GM18519 (cell line): ENCODE results near the gene CSK.

ENCODE experiments used
- ATAC-seq: cut with Tn5 transposase; IDR thresholded peaks from one replicate; pipeline ENCODE4 v1.9.1; 2021; ENCODE audit warnings: mild to moderate bottlenecking, moderate library complexity; ENCODE audit not compliant: unreplicated experiment, low FRiP score

The CSK gene

GRCh38 chr15:74821091-74821789 is 39.4 kb downstream of the CSK start:
- peak; percentile 50 for ATAC-seq

DNA sequence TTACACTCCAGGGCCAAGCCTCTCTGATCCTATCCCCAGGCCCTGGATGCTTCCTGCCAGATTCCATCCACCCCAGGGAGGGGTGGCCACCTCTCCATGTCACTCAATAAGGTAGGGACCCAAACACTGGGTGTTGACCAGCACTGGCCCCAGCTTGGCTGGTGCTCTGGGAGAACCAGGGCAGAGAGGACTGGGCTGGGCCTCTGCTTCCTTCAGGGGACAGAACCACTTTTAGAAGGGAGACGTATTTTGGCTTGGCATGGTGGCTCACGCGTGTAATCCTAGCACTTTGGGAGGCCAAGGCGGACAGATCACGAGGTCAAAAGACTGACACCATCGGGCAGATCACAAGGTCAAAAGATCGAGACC is 39.9 kb downstream of the CSK start:
- no peak for ATAC-seq

DNA sequence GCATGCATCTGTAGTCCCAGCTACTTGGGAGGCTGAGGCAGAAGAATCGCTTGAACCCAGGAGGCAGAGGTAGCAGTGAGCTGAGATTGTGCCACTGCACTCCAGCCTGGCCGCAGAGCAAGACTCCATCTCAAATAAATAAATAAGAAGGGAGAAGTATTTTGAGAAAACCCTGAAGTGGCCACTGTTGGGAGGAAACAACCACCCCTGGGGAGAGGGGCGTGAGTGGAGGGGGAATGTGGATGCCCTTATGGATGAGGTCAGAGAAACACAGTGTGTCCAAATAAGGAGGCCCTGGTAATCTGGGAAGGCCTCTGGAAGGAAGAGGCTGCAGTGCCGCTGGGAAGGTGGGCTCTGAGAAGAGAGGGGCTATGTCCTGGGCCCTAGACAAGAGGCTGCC is 40.4 kb downstream of the CSK start:
- no peak for ATAC-seq

DNA sequence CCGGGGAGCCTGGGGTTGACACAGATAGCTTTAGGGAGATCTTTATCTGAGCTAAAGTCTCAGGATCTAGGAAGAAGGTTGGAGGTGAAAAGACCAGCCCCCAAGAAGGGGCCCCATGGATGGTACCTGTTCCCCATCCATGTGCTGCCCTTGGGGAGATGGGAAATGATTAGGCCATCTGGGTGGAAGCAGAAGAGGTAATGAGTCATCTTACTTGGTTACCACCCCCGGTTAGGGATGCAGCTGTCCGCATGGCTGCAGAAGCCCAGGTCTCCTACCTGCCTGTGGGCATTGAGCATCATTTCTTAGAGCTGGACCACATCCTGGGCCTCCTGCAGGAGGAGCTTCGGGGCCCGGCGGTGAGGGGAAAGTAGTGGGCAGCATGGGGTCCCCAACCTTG is 41.4 kb downstream of the CSK start:
- ATAC-seq = no peak

- ATAC-seq = no peak
These were observed 43.1 kb downstream of the CSK start for GRCh38 chr15:74824976-74825375.

GRCh38 chr15:74825866-74826265 is 44.0 kb downstream of the CSK start:
- no peak for ATAC-seq

DNA sequence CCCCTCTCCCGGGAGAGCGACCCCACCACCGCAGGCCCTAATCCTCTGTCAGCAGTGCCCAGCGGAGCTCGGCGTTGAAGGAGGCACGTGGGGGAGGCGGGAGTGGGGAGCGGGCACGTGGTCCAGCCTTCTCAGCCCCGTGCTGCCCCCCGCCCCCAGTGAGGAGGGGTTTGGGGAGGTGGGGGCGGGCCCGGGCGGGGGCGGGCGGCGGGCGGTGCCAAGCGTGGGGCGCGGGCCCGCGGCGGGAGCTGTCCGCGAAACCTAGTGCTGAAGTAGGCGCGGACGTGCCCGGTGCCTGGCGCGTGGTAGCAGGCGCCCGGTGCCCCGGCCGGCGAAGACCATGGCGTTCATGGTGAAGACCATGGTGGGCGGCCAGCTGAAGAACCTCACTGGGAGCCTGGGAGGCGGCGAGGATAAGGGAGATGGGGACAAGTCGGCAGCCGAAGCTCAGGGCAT is 44.5 kb downstream of the CSK start, which contains the start of gene CPLX3:
CPLX3 (plus strand) TSS at position 264 of the 456 bp plus-strand sequence; CDS start at position 341, 77 bp downstream.
- ATAC-seq = no peak

DNA sequence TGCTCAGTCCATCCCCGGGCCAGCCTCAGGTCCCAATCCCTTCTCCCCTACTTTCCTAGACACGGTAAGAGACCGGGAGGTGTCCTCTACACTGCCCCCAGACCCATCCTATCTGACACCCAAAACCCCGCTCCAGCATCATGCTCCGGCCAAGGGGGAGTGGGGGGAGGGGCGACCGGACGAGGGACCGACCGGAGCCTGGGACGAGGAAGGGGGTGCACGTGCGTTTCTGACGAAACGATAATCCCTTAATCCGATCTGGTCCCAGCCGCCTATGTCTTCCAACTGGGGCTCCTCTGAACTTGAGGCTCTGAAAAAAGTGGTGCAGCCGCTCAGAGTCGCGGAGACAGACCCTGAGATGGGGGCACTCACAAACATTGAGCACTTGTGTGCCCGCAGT is 45.0 kb downstream of the CSK start:
- ATAC-seq = no peak

- no peak for ATAC-seq
These were observed 45.7 kb downstream of the CSK start for GRCh38 chr15:74827614-74828013.

DNA sequence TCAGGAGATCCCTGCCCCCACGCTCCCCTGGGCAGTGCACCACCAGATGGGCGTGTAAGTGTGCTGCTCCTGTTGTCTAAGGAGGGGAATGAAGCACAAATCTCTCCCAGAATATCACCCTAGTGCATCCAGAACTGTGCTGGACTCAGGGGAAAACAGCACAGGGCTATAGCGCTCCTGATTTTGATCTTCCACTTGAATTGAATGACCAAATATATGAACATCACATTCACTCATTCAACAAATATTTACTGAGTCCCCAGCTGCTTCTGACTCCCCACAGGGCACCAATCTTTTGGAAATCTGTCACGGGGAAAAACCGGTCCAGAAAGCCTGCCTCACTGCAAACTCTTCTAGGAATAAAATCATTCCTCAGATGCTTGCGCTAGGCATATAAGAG is 47.0 kb downstream of the CSK start:
- no peak for ATAC-seq

- ATAC-seq = no peak
These were observed 47.6 kb downstream of the CSK start for GRCh38 chr15:74829486-74829885.

DNA sequence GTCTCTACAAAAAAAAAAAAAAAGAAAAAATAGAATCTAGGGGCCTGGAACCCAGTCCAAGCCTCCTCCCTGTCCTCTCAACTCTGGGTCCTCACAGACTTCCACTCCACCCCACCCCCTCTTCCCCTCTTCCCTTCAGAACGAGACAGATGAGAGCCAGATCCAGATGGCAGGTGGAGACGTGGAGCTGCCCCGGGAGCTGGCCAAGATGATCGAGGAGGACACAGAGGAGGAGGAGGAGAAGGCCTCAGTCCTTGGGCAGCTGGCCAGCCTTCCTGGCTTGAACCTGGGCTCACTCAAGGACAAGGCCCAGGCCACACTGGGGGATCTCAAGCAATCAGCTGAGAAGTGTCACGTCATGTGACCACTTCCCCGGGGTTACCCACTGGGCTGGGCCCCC is 48.1 kb downstream of the CSK start:
- no peak for ATAC-seq

DNA sequence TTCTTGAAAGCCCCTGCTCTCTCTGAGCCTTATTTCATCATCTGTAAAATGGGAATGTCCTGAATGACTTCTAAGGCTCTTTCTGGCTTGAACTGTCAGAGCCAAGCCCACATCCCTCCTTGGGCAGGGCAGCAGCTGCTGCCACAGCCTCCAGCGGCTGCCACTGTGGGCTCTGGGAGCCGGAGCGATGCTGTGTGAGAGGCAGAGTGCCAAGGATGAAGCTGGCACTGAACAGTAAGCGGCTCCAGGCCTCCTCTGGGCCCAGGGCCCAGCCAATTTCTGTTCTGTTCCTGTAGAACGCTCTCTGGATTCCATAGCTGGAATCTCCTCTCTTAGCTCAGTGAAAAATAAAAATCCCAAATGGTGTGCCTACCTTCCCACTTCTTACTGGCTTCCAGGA is 49.0 kb downstream of the CSK start:
- ATAC-seq = no peak

GRCh38 chr15:74831813-74832495 is 50.1 kb downstream of the CSK start:
- no peak for ATAC-seq

DNA sequence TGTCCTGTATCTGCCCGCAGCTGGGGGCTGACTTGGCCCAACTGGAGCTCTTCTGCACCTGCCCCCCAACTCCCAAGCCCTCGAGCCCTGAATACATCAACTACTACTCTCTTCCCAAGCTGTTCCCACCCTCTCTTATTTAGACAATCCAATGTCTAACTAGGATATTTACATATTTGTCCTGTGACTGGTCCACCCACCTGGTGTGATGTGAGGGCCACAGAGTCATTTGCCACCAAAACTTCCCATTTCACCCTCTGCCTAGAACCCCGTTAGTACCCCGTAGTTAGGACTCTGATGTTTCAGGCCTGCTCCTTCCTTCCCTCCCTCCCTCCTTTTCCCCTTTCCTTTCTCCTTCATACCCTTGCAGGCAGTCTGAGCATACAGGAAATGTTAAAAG is 50.9 kb downstream of the CSK start:
- no peak for ATAC-seq

- ATAC-seq = no peak
These were observed 51.7 kb downstream of the CSK start for GRCh38 chr15:74833376-74834107.

GRCh38 chr15:74835312-74835823 is 53.5 kb downstream of the CSK start:
- ATAC-seq = no peak

- ATAC-seq = no peak
These were observed 55.0 kb downstream of the CSK start for GRCh38 chr15:74836846-74837245.

- ATAC-seq = no peak
These were observed 55.7 kb downstream of the CSK start for GRCh38 chr15:74837482-74838136.

DNA sequence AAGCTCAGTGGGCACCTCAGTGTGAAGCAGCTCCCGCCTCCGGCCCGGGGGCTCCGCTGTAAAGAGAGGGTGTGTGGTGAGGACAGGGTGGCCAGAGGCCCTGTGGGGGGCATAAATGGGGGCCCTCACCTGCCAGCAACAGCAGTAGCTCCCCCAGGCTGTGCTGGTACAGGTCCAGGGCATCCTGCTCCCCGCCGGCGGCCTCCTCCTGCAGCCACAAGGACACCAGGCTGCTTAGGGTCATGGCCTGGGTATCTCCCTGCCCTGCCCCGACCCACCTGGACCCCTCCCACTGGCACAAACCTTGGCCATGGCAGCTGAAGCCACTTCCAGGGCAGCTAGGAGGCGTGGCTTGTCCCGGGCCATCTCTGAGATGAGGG is 56.2 kb downstream of the CSK start:
- no peak for ATAC-seq
